Dedifferentiated amniotic fluid mesenchymal stem cell (primary cell): ENCODE results near the gene CCDC13.
A peak's percentile ranks its signal among the peaks of the same experiment; 100 is the strongest.

Experiments used
- DNase-seq: peaks from one replicate; pipeline ENCODE4 v3.0.0-alpha.2; 2016; ENCODE audit errors: extremely low spot score

Gene CCDC13

GRCh38 chr3:42753757-42754156, 19.3 kb downstream of the CCDC13 start:
- no peak for DNase-seq

- no peak for DNase-seq
Observed at GRCh38 chr3:42752961-42753360, 20.1 kb downstream of the CCDC13 start.

DNA sequence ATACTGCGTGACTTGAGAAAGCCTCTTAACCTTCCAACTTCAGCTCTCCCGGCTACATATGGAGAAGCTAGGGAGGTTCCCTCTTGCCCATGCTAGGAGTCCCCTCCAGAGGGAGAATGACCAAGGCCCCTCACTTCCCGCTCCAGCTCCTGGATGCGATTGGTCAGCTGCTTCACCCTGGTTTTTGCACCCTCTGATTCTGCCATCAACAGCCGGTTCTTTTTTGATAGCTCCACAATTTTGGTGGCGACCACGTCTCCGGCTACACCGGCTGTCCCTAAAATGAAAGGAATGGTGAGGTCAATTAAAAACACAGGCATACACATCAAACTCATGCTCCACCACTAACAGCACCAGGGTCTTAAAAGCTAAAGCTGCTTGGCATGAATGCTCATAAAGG, 20.6 kb downstream of the CCDC13 start:
- no peak for DNase-seq

GRCh38 chr3:42751609-42752008, 21.4 kb downstream of the CCDC13 start:
- no peak for DNase-seq

DNA sequence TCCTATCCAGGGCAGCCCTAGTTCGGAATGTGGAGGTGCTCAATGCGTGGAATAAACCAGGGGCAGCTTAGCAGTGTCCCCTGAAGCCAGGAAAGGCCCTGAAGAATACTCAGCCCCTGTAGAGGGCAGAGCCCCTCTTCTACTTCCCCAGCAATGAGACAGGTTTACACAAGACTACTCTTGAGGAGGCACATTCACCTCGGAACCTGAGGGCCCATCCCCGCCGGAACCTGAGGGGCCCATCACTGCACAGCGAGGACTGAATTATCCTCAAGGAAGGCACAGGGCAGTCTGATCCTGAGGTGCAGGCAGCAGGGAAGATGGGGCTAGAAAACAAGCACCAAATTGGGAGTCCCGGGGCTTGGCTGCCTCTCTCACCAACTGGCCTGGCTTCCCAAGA, 22.2 kb downstream of the CCDC13 start:
- DNase-seq = no peak

DNA sequence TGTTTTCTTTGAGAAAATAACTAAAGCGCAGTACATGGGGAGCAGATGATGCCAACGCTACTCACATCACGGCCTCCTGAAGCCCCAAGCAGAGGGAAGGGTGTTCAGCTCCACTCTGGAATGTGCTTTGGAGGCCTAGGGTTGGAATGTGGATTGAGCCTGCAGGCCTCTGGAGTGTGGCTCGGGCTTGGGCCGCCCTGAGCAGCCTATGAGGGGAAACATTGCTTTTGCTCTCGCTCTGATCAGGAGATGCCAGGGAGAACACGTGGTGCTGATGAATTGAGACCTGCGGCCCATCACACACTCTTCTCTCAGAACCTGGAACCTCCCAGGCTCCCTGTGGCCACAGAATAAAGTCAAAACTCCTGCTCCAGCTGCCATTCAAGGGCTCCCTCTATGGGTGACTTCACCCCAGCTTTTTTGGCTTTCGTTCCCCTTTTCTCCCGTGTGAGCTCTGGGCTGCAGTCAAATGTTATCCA, 23.3 kb downstream of the CCDC13 start:
- DNase-seq = peak; percentile 25

DNA sequence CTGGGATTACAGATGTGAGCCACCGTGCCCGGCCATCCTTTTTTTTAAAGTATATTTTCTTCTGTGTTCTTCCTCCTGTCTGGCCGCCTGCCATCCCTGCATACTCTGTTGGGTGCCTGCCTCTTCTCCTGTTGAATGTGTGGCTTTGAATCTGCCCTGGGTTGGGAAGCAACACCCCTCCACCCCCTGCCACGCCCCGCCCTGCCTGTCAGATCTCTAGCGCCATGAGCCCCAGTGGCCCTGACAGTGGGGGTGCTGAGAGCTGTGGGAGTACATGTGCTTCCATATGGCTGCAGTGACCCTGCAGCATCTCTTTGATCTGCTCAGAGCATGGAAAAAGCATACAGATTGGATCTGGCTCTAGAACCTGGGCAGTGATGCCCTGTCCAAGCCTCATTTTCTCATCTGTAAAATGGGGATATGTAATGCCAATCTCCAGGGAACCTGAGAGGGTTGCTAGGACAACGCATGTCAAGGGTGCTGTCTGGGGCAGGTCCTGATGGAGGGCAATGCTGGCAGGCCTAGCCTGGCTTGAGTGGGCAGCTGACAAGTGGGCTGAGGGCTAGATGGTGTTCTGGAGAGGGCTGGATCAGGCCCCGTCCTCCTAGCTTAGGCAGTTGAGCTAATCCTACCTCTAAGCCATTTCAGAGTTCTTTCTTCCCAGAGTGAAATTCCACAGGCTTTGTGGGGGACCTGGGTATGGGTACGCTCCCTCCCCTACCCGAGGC, 23.9 kb downstream of the CCDC13 start:
- DNase-seq = no peak

GRCh38 chr3:42747581-42747980, 25.5 kb downstream of the CCDC13 start:
- DNase-seq = no peak

- DNase-seq = peak; percentile 83
Observed at GRCh38 chr3:42746455-42747450, 26.3 kb downstream of the CCDC13 start.

DNA sequence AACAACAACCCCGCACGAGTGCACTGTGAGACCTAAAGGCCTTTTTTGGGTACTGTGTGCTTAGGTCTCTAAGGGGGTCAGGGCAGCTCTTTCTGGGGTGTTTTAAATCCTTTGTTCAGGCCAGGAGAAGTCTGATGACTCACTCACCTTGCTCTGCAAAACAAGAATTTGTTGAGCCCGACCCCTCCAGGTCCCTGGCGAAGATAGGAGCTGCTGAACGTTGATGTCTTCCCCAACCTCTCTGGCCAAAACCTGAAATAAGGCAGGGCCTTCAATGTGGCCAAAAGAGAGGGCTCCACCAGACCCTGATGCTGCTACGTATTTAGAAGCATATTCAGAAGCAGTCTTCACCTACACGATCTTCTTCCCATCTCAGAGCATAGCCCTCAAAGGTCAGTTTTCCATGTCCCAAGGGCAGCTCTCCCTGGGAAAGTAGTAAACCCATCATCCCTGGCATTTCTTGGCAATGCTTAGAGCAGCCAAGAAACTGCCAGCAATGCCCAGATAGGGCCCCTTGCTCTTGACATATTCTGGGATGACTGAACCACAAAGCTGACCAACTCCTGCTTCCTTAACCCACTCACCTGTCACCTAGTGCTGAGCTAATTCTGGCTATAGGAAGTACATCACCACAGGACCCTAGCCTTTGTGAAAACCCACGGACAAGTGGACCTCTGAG, 27.1 kb downstream of the CCDC13 start:
- DNase-seq = no peak

DNA sequence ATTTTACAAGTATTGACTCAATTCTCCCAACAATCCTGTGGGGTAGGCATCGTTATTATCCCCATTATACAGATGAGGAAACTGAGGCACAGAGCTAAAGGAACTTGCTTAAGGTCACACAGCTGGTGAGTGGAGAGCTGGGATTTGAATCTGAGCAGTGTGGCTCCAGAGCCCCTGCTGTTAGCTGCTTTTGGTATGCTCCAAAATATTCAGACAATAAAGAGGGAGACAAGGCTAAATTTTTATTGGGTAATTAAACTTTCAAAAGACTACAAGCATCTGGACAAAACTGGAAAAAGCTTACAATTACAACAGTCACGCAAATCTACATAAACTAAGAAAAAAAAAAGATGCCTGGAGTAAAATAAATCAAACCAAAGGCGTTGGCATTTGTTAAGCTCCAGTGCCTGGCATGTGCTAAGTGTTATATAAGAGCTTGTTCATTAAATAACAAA, 27.7 kb downstream of the CCDC13 start:
- no peak for DNase-seq

DNA sequence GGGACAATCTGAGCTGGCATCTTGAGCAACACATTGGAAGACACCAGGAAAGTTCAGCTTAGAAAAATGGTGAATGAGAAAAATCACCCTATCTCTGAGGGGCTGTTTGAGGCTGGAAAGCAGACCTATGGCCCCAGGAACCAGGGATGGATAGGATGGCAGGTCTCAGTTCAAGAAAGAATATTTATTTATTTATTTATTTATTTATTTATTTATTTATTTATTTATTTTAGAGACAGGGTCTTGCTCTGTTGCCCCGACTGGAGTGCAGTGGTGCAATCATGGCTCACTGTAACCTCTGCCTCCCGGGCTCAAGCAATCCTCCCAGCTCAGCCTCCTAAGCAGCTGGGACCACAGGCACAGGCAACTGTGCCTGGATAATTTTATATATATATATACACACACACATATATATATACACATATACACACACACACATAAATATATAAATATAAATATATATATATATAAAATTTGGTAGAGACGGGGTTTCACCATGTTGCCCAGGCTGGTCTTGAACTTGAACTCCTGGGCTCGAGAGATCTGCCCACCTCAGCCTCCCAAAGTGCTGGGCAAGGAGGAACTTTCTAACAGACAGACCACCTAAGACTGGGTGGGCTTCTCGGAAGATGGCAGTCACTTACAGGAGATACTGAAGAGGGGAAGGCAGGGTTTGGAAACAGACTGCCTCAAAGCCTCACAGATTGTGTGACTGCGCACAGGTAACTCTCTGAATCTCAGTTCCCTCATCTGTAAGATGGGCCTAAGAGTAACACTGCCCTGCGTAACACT, 29.7 kb downstream of the CCDC13 start:
- DNase-seq = no peak

GRCh38 chr3:42742688-42743087, 30.4 kb downstream of the CCDC13 start:
- DNase-seq = no peak

GRCh38 chr3:42742259-42742658, 30.8 kb downstream of the CCDC13 start:
- DNase-seq = no peak

DNA sequence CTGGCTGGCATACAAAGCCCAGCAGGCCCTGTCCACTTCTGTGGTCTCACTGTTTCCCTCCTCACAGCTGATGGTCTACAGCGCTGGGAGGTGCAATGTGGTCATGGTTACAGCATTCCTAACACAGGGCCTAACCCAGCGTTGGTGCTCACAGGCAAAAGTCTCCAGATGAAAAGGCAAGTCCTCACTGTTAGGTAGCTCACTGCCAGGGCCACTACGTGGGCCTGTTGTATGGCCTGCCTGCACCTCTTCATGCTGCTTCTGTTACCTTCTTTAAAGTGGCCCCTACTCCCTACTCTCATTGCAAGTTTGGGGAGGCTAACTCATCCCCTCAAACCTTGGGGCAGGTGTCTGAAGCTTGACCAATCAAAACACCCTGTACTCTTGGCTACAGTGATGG, 31.3 kb downstream of the CCDC13 start:
- DNase-seq = no peak

DNA sequence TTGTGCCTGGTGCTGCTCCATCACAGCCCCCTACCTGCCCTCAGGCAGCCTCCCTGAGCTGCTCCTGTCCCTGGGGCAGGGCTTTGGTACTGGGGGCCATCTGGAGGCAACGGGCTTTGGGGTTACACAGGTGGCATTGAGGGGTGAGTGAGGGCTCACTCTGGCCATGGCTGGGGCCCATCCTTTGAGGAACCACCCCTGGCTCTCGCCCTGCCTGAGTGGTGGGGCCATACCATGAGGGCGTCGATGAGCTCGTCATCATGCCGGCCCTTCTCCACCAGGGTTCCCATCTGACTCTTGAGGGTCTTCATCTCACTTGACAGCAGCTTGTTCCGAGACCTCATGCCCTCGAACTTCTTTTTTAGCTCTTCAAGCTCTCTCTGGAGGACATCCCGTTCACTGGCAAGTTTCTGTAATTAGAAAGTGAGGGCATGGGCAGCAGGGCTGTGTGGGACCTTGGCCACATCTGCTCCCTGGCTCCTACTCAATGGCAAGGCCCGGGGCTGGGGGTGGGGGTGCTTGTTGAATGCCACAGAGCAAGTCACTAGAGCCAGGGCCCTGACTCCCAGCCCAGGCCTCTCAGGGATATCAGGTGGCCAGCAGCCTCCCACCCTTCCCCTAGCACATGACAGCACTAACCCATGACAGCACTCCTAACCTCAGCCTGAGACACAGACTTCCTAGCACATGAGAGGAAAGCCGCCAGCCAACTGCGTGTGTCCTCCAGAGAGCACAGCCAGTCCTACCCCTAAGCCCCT, 33.5 kb downstream of the CCDC13 start:
- DNase-seq = no peak

DNA sequence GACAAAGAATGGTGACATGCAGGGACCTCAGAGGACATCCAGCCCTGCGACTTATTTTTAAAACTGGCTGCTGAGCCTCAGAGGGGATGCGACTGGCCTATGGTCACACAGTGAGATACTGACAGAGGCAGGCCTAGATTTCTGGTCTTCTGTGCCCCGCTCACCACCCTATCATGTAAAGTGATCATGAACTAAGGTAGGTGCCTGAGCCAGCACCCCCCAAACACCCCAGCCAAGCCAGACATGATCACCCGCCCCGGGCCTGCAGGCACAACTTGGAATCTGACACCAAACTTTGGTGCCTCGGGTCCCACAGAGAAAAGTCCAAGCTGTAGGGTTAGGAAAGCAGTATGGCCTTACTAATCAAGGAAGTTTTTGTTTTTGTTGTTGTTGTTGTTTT, 36.5 kb downstream of the CCDC13 start:
- DNase-seq = no peak

GRCh38 chr3:42736081-42736480, 37.0 kb downstream of the CCDC13 start:
- DNase-seq = no peak

DNA sequence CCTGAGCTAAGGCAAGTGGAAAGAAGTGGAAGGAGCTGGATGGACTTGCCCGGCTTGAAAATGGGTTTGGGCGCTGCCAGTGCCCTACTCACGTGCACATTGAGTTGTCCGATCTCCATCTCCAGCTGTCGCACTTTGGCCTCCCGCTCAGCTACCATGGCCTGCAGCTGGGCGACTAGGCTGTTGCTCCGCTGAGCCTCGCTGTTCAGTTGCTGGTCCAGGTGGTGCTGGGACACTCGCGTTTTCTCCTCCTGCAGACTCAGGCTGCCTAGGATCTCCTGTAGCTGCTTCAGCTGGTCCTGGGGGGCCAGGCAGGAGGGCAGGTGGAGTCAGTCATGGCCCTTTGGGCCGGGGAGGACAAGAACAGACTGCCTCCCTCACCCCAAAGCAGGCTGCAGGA, 37.4 kb downstream of the CCDC13 start:
- no peak for DNase-seq

GRCh38 chr3:42735019-42735418, 38.0 kb downstream of the CCDC13 start:
- no peak for DNase-seq
